HG03460 (cell line): ENCODE measurements around the gene TMEM97.
A peak's percentile ranks its signal among the peaks of the same experiment; 100 is the strongest.
"Not testable (repeated sequence)": the region's sequence is repeated elsewhere in the genome, so short reads cannot be mapped to it uniquely, and the experiment has no call there.

Source experiments
- ATAC-seq: cut with Tn5 transposase; IDR thresholded peaks from one replicate; pipeline ENCODE4 v1.9.1; 2021; ENCODE audit not compliant: unreplicated experiment

TMEM97 gene

DNA sequence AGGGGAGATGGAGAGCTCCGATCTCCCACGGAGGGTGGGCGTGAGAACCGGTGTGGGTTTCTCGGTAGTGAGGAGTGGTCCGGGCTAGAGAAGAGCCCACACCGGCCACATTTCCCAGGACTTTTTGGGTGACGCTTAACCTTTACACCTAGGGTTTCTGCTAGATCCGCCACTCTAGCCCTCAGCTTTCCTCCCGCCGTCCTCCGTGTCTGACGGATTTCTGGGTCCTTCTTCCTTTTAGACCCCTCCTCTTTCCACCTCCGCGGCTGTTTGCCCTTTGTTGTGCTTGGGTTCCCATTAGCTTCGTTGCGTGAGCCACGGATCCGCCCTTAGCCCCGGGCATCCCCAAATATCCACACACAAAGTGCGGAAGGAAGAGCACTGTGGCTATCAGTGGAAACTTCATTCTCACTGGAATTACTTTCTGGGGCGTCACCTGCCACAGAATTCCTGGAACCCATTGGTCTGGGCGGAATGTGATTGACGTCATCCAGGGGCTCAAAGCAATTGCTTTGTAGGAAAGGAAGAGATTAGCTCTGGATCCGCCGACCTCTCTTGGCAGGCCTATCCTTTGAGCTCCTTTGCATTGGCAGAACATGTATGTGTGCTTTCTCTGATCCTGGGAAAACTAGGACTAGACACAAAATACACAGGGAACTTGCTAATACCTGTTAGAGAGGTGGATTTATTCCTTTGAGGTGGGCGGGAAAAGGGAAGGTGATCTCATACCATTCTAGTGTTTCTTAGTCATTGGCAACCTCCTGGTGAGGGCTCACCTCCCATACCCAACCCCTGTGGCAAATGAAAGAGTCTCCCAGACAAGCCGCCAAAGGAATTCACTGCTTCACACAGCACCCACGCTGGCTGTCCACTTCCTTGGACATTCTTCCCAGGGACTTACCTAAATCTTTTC lies 17.2 kb downstream of the TMEM97 start:
- no peak for ATAC-seq

DNA sequence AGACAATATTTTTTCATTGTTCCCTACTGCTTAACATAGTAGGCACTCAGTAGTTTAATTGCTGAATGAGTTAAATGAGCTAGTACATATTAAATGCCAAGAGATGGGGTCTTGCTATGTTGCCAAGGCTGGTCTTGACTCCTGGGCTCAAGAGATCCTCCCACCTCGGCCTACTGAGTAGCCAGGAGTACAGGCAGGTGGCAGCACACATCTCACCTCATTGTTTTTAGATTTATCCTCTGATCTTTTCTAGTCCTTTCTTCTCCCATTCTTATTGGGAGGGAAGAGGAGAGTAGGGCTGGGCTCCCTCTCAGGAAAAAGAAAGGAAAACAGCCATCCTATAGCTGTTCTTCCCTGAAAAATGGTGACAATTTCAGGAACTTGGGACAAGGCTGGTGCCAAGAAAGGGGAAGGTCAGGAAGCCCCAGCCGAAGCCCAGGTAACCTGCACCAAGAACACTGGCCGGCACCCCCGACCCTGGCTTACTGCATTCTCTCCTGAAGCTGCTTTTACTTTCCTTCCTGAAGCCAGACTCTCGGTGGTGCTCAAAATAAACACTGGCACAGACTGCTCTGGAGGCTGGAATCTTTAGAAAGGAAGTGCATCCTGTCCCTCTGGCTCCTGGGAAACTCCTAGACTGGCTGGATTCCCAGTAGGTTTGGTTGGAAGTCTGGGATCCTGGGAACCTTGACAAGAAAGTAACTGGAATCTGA lies 19.2 kb downstream of the TMEM97 start:
- ATAC-seq, result no peak

DNA sequence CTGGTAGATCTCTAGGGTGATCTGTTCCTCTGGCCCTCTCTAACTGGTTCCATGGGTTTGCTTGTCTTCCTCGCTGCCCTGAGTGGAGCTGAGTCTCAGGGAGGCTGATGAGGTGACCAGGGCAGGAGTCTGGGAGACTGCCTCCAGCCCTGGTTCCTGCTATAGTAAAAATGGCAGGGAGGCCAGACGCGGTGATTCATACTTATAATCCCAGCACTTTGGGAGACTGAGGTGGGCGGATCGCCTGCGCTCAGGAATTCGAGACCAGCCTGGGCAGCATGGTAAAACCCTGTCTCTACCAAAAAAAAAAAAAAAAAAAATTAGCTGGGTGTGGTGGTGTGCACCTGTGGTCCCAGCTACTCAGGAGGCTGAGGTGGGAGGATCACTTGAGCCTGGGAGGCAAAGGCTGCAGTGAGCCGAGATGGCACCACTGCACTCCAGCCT lies 19.8 kb downstream of the TMEM97 start:
- ATAC-seq, result not testable (repeated sequence)

DNA sequence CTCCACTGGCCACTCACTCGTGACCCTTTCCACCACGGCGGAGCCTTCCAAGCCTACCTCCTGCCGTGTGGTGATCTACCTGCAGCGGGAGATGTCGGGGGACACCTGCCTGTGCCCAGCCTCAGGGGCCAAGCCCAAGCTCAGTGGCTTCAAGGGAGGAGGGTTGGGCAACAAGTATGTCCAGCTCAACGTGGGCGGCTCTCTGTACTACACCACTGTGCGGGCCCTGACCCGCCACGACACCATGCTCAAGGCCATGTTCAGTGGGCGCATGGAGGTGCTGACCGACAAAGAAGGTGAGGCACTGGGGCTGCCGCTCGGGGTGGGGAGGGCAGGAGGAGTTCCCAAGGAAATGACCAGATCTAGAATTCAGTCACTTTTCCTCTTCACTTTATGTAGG lies 20.4 kb downstream of the TMEM97 start:
- no peak for ATAC-seq

DNA sequence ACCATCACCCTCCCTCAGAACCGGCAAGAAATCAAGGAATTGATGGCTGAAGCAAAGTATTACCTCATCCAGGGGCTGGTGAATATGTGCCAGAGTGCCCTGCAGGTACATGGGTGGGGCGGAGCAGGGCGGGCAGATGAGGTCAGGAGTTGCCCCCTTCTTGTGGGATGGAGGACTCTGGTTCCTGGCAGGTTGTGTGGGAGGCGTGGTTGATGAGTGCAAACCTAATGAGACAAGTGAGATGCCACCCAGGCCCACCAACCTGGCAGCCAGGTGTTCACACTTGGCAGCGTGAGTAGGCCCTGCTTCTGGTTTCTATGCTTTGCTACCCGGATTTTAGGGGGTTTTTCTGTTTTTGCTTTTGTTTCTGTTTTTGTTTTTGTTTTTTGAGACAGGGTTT lies 21.4 kb downstream of the TMEM97 start:
- ATAC-seq, result no peak

DNA sequence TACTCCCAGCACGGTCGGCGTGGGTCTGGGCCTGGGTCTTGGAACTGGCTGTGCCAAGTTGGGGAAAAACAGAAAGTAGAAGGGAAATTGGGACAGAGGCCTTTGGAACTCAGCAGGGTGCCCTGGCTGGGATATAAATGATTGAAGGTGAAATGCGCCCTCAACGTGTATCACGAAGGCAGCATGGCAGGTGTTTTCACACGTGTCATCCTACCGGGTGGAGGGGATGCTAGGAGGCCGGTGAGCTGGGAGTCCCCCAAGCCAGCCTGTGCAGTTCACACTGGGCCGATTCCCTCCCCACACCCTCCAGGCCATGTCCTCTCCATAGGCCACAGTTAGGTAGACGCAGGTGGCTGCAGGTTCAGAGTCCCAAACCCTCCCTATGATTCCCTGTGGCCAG lies 22.5 kb downstream of the TMEM97 start:
- ATAC-seq, result no peak

DNA sequence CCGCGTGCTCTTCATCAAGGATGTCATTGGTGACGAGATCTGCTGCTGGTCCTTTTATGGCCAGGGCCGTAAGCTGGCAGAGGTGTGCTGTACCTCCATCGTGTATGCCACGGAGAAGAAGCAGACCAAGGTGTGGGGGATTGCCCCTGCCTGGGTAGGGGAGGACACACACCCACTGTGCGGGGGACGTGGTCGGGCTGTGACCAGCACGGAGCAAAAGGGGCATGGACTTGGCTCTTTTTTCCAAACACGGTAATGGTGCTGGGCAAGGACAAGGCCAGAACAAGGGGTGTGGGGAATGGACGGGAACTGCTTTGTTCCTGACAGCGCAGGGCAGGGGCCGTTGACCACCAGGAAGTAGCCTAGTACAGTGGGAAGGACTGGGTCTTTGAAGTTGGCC lies 23.3 kb downstream of the TMEM97 start:
- ATAC-seq, result no peak

DNA sequence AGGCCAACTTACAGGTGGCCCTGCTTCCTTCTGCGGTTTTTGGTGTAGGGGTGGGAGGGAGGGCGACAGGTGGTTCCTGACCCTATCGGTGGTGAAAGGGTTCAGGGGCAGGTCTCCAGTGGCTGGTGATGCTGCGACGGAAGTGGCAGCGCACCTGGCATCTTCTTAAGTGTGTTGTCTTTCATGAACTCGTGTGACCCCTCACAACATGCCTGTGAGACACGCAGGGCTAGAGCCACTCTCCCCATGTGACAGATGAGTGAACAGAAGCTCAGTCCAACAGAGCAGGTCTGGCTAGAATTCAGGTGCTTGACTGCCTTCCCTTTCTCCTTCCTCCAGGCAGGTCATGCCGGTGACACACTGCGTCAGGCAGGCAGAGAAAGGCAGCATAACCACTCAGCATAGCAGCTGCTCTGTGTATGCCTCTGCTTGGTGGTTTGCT lies 24.5 kb downstream of the TMEM97 start:
- no peak for ATAC-seq

DNA sequence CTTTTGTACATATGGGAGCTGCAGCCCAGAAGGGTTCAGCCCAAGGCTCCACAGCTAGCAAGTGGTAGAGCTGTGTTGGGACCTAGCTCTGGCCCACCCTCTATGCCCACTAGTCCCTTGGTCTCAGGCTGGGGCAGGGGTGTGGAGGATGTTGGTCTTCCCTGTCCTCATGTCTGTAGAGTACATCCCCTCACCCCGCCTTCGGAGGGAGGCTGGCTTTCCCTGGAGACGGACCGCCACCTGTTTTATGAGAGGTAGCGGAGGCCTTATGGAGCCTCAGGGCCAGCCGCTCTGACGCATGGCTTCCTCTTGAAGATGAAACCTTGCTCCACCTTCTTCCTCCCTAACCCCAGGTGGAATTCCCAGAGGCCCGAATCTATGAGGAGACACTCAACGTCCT lies 25.0 kb downstream of the TMEM97 start:
- ATAC-seq, result no peak

DNA sequence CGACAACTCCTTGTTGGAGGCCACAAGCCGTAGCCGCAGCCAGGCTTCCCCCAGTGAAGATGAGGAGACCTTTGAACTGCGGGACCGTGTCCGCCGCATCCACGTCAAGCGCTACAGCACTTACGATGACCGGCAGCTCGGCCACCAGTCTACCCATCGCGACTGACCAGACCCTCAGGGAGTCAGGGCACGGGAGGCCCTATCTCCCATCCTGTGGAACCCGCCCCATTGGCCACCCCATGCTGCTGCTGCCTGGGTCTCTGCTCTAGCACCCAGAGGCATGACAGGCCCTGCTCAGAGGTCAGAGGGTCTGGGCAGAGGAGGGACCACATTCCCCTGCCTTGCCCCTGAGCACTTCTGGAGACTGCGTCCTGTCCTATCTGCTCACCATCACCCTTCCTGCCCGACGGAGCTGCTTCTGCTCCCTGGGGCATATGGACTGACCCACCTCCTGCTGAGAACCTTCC lies 25.5 kb downstream of the TMEM97 start:
- ATAC-seq, result no peak

DNA sequence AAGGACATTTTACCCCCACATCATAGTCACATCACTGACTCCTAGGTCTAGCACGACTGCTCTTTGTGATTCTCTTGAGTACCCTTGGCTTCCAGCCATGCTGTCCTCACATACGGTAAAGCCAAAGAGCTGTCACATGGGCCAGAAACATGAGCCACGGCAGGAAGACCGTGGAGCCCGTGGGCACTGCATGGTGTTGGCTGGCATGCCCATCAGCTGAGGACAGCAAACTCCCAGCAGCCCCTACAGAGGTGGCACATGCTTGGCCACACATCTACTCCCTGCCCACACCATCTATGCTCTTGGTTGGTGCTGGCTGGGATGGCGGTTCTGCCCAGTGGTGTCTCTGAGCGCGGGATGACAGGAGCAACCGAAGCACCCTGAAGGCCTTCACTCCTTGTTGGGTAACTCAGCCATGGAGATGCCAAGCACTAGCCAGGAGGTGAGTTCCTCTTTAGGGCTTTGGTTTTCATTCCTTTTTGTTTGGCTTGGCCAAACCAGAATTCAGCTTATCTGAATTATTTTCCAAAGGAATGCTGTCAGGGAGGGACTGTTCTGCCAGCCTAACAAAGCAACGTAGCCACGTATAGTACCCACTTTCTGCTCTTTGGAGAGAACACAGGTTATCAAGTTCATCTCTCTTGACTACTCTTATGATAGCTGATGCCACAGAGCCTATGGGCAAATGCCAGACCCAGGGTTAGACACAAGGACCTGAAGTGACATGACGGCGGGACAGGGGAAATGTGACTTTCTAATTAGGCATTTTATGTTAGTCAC lies 26.6 kb downstream of the TMEM97 start:
- no peak for ATAC-seq

DNA sequence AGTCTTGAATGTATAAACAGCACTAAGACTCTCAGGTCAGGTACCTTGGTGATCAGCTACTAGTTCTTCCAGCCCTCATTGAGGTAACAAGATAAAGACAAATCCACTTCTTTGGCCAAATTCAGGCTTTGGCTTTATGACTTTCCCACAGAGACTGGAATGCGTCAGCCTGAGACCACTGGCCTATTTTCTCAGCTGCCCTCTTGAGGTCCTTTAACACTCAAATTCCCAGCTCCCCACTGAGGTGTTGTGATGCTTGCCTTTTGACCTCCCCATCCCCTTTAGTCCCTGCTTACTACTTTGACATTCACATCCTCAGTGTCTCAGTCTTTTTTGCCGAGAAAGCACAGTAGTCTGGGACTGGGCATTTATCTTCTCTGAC lies 27.2 kb downstream of the TMEM97 start:
- no peak for ATAC-seq

DNA sequence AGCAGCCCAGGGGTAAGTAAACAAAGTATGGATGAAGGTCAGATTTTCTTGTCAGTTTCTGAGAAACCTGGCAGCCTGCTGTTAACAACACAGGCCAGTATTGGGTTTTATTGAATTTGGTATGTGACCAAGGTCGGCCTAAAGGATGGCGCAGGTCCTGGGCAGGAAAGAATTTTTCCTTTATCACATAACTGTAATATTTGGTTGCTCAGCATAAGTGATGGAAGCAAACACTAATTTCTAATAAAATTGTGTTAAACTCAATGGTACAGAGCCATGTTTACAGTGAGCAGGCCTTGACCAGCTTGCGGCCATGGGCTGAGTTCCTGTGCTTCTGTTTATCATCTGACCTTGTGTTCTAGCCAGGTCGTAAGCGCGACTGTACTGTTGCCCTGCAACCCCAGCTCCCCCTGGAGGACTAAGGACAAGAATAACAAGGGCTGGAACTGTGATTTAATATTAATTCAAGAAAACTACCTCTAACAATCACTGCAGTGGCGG lies 27.8 kb downstream of the TMEM97 start:
- ATAC-seq, result no peak

DNA sequence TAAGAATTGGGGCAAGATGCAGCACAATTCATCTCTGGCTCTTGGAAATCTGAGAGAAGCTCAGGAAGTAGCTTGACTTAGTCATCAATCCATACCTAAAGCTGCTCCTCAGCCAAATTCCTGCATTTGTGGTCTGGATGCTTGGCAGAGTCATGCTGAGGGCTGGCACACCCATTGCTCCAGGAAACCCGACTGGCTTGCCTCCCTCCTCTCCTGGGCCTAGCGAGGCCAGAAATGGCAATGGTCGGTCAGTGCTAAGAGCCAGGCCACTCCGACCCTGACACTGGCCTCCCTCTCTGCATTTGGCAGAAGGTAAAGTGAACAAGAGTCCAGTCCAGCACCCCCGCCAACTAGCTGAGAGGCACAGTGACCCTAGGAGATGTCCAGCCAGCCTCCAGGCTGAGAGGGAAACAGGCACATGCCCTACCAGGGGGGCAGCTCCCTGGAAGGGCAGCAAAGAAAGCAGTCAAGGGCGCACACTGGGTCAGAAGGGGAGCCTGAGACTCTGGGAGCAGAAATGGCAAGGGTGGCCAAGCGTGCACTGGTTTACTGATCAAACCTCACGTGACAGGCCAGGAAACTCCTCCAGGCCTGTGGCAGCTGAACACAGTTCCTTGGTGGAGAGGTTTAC lies 28.4 kb downstream of the TMEM97 start:
- no peak for ATAC-seq

DNA sequence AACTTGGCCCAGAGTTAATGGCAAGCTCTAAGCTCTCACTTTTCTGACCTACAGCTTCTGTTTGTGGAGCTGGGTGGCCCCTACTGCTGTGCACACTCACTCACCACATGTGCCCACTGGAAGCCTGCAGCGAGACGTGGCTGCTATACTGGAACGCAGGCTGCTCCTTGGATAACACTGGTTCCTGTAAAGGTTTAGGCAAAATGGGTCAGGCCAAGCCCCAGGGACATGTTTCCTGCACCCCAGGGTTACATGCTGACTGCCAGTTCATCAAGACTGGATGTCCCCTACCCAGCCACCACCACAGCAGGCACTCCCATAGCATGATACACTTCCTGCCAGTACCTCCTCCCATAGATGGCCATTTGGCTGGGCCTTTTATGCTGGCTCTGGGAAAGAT lies 30.0 kb downstream of the TMEM97 start:
- ATAC-seq, result no peak

DNA sequence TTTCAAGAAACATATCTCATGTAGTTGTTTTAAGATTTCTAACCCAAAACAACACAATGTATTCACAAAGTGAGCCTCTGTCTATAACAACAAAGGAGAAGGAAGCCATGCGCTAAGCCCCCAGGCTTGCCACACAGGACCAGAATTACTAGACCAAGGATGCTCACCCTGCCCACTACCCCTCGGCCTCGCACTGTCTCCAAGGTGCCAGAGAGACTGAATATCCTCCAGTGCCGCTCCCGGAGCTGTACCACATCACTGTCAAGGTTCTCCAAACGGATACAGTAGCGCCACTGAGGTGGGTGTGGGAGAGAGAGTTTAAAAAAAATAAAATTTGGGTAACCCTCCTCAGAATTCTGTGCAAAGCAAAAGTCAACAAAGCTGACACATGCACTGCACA lies 31.3 kb downstream of the TMEM97 start:
- no peak for ATAC-seq

DNA sequence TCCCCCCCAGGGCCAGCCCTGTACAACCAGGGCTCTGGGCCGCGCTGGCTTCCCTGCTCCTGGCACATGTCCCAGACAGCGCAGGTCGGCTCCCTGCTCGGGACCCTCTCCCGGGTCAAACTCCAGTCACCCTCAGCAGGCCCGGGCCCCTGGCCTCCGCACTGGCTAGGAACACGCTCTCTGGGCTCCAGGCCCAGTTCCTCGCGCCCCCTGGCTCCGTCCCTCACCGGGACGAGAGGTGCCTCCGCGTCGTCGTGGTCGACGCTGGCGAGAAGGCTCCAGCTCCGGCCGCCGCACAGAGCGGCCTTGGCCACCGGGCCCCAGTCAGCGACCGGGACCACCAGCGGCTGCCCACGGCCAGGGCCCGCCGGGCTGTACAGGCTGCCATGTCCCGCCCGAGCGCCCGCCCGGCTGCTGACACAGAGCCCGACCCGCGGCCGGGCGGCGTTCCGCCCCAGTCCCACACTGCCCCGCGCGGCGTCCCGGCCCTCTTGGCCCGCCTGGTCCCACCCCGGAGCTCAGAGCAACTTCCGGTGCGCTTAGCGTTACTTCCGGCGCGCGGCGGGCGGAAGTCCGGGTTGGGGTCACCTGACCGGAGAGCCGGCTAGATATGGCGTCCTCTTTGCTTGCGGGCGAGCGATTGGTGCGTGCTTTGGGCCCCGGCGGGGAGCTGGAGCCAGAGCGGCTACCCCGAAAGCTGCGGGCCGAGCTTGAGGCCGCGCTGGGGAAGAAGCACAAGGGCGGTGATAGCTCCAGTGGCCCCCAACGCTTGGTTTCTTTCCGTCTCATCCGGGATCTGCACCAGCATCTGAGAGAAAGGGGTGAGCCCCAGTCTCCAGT lies 38.3 kb downstream of the TMEM97 start, which contains the start of gene POLDIP2:
Gene POLDIP2 (minus strand): TSS at position 467 of the 840 bp plus-strand sequence. CDS start 79 bp downstream, at position 388.
- ATAC-seq, result peak; percentile 89

DNA sequence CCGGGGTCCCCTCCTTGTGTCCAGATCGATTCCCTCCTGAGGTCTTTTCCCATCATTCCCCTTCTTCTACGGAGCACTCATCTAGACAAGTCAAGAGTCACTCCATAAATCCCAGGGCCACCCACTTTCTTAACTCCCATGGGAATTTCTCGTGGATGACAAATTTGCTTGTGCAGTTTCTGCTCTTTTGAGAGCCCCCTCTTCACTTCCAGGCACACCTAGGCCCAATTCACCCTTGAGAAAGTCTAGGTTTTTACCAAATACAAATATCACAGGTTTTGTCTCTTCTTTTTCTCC lies 38.8 kb downstream of the TMEM97 start:
- ATAC-seq, result no peak

DNA sequence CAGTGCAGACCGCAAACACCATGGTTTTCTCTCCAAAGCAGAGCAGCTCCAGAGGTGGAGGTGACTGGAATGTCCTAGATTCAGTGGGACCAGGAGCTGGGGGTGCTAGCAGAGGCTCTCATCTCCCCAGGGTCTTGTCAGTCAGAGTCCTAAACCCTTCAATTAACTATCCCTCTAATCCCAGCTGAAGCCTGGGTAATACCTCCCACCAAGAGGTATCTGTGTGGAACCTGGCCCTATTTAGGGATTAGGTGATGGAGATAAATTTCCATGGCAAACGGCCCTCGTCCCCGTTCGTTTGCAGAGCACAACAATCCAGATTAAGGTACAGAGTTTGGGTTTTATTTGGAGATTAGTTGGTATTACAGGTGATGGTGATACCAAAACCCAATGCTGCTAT lies 44.2 kb downstream of the TMEM97 start:
- ATAC-seq, result no peak
